GM10266 (cell line): Measurements from ENCODE around the gene SH3GL2.

Experiments
- DNase-seq: peaks from one replicate; pipeline ENCODE4 v3.0.0; 2012; ENCODE audit errors: extremely low spot score
- CTCF ChIP-seq: IDR thresholded peaks from 2 replicates; pipeline ENCODE4 v1.5.1; 2012; ENCODE audit warnings: mild to moderate bottlenecking, low read depth; ENCODE audit not compliant: control insufficient read depth, insufficient read depth; ENCODE audit errors: missing control alignments

Gene SH3GL2

DNA sequence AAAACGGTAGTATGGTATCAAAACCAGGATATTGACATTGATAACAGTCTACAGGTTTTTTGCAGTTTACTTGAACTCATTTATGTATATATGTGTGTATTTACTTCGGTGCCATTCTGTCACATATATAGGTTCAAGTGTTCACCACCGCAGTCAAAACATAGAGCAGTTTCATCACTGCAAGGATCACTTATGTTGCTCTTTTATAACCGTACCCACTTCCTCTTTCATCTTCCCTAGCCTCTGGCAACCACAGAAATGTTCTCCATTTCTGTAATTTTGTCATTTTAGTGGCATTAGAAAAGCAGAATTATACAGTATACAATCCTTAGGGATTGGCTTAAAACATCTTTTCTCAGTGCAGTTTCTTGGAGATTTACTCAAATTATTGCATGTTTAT is 90.3 kb downstream of the SH3GL2 start:
- no peak for DNase-seq
- TF ChIP-seq CTCF = no peak

DNA sequence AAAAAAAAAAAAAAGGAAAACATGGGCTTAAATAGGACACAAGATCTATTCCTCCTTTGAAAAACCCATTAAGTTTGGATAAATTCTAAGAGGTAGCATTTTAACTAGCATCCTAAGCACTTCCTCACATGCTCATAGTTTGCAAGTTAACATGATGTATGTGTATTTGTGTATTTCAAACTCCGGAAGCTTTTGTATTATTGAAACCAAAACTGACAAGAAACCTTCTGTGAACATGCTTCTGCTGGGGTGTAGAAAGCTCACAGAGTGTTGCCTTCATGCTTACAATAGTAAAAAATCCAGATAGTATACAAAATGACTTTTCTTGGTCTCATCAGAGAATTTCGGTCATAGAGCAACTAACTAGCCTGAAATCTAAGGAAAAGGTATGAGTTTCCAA is 103.8 kb downstream of the SH3GL2 start:
- no peak for TF ChIP-seq CTCF
- DNase-seq = no peak

- no peak for TF ChIP-seq CTCF
- DNase-seq = no peak
Observed at GRCh38 chr9:17688834-17689233, 110.0 kb downstream of the SH3GL2 start.

- no peak for DNase-seq
- no peak for TF ChIP-seq CTCF
Observed at GRCh38 chr9:17694336-17694735, 115.5 kb downstream of the SH3GL2 start.

- no peak for DNase-seq
- TF ChIP-seq CTCF = no peak
Observed at GRCh38 chr9:17695482-17695881, 116.6 kb downstream of the SH3GL2 start.

- DNase-seq = no peak
- TF ChIP-seq CTCF = no peak
Observed at GRCh38 chr9:17699615-17700330, 120.9 kb downstream of the SH3GL2 start.

GRCh38 chr9:17706347-17706746 is 127.5 kb downstream of the SH3GL2 start:
- no peak for TF ChIP-seq CTCF
- DNase-seq = no peak
